GM12873 (cell line): ENCODE data around the gene NPC1L1.
A peak's percentile ranks its signal among the peaks of the same experiment; 100 is the strongest.

Experiments
- TF ChIP-seq, protein P1 (sequence below): IDR thresholded peaks from 2 replicates; pipeline ENCODE4 v1.5.1; 2012; ENCODE audit warnings: low read depth, mild to moderate bottlenecking, moderate library complexity, low read length, control low read depth; ENCODE audit not compliant: insufficient read depth; ENCODE audit errors: missing control alignments

Gene NPC1L1

GRCh38 chr7:44569959-44570358 lies 28.8 kb upstream of the NPC1L1 start:
- TF ChIP-seq, protein P1, sequence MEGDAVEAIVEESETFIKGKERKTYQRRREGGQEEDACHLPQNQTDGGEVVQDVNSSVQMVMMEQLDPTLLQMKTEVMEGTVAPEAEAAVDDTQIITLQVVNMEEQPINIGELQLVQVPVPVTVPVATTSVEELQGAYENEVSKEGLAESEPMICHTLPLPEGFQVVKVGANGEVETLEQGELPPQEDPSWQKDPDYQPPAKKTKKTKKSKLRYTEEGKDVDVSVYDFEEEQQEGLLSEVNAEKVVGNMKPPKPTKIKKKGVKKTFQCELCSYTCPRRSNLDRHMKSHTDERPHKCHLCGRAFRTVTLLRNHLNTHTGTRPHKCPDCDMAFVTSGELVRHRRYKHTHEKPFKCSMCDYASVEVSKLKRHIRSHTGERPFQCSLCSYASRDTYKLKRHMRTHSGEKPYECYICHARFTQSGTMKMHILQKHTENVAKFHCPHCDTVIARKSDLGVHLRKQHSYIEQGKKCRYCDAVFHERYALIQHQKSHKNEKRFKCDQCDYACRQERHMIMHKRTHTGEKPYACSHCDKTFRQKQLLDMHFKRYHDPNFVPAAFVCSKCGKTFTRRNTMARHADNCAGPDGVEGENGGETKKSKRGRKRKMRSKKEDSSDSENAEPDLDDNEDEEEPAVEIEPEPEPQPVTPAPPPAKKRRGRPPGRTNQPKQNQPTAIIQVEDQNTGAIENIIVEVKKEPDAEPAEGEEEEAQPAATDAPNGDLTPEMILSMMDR, result no peak

- TF ChIP-seq, protein P1, result no peak
These were observed 27.8 kb upstream of the NPC1L1 start for GRCh38 chr7:44568771-44569560.

GRCh38 chr7:44567884-44568283 lies 26.8 kb upstream of the NPC1L1 start:
- TF ChIP-seq, protein P1, result no peak

GRCh38 chr7:44566680-44567079 lies 25.6 kb upstream of the NPC1L1 start:
- TF ChIP-seq, protein P1, result no peak

DNA sequence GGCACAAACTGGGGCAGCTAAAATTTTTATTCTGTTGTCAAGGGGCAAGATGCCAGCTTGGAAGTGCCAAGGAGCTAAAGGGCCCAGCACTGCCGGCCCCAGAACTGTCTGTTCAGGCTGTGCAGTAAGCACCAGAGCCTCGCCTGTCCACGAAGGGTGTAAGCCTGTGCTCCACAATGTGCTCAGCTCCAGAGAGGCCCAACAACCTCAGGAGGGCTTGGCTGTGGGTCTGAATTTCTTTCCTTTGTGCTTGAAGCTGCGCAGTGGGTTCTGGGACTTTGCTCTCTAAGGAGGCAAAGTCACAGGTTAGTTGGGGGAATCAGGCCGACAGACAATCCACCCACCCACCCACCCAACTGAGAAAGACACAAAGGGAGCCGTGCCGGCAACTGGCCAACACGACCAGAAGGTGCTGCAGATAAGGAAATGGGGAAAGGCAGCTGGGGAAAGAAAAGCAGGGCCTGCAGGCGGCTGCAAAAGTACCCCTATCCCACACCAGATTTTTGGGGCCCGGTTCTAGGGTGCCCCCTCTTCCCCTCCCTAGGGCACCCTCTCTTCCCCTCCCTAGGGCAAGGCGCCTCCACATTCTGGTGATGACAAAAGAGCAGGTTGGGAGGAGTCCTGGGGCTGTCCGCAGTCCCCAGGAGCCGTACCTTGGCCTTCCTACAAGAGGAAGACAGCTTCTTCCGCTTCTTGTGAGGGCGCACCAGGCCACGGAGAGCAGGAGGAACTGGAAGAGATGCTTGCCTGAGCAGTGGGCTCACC lies 24.8 kb upstream of the NPC1L1 start:
- TF ChIP-seq, protein P1, result no peak

DNA sequence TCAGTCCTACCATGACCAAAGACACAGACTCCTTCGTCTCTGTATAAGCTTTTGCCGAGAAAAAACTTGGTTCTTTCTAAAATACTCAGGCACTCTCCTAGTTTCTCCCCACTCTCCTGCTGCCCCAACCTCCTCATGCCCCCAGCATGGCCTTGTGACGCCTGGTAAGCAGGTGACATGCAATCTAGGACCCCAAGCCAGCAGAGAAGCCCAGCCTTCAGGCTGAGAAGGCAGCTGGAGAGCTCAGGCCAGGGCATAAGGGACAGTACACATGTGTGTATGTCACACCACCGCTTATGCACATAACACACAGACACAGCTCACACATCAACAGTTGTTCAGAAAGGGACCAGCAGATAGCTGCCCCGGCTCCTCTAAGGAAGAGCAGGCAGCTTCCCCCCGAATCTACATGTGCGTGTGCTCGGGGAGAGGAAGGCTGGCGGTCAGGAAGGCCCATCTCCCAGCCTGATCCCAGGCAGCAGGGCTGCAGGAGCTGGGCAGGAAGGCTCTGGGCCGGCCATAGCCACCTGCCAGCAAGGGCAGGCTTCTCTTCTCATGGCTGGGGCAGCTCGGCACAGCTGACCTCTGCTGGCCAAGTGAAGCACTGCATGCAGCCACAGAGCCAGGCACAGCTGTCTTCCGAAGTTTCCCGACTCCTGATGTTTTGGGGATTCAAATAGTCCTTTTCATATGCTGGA lies 24.1 kb upstream of the NPC1L1 start:
- TF ChIP-seq, protein P1, result peak; percentile 99

GRCh38 chr7:44564606-44565005 lies 23.5 kb upstream of the NPC1L1 start:
- TF ChIP-seq, protein P1, result peak; percentile 11
